Measurements from ENCODE around the gene THAP3.
"Not testable (repeated sequence)": the region's sequence is repeated elsewhere in the genome, so short reads cannot be mapped to it uniquely, and the experiment has no call there.

Gene THAP3

DNA sequence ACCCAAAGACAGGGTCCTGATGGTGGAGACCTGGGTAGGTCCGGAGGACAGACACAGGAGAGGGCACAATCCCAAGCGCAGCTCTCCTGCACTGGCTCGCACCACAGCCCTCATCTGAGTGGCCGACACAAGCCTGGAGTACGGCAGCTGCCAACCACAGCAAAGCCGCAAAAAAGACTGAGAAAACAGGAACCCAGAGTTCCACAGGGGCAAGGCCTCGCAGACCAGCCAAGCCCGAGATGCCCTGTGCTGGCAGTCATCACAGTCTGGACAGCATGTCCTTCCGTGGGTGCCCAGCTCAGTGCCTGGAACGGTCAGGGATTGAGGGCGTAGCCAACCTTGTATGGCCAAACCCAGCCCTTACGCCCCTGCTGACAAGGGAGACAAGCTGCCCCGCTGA is 33.4 kb upstream of the THAP3 start:
- DNase-seq = no peak

DNA sequence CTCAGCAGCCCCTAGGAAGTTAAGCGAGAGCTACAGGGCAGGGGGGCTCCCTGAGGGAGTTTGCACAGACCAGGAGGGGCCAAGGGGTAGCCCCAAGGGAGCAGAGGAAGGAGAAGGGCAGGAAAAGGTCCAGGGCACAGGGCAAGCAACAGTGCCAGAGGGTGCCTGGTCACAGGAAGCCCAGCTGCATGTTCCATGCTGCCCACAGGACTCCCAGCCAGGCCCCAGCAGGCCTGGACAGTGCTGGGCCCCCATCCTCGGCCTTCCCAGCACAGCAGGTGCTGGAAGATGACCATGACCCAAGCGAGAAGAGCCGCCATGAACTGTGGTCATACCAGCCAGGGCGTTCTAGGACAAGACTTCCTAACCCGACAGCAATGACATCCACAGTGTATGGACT is 33.0 kb upstream of the THAP3 start:
- no peak for DNase-seq

DNA sequence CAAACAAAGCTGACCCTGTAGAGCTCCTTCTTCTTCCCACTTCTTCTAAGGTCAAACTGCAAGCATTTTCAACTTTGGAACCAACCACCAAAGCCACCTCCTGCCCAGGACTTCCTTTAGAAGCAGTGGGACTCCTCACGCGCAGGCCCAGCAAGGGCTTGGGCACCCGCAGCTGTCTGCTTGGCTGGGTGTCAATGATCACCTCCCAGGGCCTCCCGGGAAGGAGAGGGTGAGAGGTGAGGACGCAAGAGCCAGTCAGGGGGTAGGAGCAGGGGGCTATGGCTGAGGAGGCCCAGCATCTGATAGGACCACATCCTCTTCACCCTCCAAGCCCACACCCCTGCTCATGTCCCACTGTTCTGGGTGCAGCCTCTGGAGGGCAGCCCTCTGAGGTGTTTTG is 32.2 kb upstream of the THAP3 start:
- DNase-seq = no peak

DNA sequence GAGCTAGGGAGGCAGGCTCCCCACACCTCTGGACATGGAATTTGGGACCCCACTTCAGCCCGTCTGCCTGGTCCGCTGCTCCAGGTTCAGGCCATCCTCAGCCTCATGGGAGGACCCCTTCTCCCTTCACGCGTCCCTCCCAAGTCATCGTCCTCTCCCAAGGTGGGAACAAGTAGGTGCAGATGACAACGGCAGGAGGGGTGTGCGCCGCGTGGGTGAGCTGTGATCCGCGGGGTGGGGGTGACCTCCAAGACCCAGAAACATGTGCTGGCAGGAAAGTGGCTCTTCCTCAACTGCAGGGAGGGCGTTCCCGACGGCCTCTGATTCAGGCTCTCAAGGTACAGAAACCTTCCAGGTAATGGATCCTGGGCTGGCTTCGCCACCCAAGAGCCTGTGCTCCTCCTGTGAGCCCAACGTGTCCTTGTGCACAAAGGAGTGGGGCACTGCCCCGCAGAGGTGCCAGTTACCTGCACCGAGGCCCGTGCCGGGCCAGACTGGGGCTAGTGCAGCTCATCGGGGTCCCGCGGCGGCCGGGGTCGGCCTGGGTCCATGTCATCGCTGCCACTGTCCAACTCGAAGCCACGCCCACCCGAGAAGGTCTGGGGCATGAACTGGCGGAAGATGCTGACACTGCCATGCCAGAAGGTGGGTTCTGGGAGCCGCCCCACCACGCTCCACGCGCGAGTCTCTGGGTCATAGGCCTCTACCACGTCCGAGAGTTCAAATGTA is 31.6 kb upstream of the THAP3 start:
- no peak for DNase-seq

DNA sequence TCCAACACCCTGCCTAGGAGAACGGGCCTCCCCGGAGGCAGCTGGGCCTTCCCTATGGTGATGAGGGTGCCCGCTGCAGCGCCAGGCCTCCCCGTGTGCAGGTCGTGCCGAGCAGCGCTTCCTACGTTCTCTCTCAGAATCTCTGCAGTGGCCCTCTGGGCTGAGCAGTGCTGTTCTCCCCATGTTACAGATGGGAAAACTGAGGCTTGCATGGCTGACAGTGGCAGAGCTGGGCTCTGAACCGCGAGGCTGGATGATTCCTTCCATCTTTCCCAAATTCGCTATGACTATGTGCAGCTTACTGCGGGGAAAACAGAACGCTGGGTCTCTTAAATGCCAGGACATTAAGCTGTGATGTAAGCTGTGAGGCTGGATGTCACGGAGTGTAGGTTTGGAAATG is 30.9 kb upstream of the THAP3 start:
- no peak for DNase-seq

DNA sequence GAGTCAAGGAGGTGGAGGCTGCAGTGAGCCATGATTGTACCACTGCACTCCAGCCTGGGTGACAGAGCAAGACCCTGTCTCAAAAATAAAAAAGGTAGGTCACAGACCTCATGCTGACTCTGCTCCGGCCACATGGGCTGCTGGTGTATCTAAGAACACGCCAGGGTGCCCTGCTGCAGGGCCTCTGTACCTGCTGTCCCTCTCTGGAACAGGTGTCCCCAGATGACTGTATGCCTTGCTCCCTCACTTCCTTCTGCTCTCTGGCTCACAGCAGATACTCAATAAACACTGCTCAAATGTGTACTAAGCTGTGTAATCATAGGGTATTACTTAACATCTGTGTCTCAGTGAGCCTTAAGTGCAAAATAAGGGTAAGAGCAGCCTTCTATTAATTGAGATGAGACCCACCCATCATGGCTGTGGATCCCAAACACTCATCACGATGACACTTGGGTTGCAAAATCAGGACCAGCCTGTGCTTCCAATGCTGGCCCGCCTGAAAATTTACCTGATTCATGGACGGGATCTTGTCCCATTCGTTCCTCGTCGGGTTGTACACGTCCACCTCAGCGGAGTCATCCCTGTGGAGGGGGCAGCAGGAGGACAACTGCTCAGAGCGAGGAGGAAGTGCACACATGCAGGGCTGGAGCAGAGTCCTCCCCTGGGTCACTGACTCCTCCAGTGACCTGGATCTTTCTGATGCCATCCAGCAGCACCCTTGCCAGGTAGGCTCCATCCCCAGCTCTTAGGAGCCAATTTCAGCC is 29.5 kb upstream of the THAP3 start:
- DNase-seq = no peak

DNA sequence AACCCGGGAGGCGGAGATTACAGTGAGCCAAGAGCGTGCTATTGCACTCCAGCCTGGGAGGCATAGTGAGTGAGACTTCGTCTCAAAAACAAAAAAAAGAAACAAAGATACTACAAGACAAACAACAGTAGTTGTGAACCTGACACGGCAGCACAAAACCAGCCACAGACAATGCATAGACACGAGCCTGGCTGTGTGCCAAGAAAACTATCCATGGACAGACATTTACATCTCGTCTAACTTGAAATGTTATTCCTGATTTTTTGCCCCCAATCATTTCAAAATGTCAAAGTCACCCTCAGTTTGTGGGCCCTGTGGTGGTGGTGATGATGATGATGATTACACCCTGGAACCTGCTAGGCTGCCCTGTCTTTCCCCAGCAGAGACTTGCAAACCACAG is 28.3 kb upstream of the THAP3 start:
- no peak for DNase-seq

DNA sequence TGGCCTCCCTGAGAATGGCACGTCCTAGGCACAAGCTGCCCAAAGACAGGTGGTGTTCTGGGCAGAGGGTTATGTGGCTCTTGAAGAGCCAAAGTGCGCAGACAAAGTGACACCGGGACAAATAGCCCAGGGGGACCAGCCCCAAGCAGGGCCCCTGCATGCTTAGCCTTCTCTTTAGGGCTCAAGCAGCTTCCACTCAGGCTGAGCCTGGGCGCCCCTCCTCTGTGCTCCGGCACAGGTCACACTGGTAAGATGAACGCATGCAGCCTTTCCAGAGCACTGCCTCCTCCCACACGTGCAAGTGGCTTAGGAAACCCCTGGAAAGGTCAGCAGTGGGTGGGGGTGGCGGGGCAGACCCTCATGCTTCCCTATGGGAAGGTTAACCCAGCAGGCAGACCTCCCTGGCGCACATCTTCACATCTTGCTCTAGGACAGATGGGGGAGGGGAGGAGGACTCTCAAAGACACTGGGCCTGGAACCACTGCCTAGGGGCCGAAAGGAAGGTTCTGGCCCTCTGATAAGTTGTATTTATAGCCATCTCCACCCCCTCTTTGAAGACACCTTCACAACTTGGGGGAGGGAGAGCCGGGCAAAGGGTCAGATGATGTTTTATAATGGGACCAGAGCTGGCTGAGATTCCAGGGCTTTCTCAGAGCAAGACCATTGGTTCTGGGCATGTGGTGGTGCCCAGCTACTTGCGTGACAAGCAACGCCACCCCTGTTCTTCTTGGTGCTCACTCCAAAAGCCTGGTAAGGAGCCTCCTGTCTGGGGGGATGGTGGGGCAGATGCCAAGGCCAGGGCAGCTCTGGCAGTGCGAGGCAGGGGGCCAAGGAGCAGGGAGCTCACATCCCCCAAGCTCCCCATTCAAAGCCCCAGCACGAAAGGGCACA is 27.5 kb upstream of the THAP3 start:
- DNase-seq = no peak

DNA sequence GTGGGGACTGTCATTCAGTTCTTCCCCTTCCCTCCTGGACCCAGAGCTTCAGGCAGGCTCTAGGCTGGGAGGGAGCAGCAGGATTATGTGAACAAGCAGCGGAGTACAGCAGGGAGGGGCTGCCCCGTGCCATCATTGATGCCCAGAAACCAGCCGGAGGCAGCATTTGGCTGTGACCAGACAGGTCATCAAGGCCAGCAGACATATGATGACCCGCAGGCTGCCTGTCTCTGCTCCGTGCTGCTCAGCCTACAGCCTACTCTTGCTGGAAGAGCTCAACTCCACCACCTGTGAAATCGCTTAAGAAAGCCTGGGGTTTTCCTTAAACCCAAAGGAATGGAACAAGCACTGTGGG is 26.9 kb upstream of the THAP3 start:
- no peak for DNase-seq

DNA sequence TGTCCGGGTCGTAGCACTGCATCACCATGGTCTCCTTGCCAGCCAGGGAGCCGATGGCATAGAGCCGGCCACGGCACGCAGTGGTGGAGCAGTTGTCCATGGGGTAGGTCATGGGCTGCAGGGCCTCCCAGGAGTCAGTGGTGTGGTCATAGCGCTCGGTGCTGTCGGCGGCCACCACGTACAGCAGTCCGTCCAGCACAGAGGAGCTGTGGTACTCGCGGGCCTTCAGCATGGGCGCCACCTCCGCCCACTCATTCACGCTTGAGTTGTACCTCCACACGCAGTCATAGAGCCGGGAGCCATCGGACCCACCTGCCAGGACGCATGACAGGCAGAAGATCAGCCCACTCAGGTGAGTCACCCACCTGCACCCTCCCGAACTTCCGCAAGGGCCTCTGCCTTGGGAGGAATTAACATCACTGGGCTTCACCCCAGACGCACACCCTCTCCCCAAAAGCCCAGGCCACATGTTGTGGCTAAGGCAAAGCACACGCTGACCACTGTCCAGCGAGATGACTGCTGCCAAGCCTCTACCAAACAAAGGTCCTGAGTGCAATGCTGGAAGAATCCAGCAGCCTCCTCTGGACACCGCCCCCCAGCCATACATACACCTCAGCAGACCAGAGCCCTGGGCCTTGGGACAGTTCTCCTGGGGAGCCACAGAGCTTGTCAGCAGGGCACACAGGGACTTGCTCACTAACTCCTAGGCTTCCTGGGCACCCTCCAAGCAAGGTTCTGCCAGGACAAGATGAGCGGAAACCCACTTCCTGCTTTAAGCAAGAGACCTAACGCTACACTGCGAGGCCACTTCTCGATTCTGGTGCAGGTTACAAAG is 25.3 kb upstream of the THAP3 start:
- no peak for DNase-seq

DNA sequence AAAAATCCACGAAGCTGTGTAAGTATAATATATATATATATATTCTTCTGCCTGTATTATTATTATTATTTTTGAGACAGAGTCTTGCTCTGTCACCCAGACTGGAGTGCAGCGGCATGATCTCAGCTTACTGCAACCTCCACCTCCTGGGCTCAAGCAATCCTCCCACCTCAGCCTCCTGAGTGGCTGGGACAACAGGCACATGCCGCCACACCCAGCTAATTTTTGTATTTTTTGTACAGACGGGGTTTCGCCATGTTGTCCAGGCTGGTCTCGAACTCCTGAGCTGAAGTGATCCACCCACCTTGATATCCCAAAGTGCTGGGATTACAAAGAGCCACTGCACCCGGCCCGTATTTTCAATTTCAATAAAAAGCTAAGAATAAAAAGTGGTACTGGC is 24.7 kb upstream of the THAP3 start:
- DNase-seq = not testable (repeated sequence)

DNA sequence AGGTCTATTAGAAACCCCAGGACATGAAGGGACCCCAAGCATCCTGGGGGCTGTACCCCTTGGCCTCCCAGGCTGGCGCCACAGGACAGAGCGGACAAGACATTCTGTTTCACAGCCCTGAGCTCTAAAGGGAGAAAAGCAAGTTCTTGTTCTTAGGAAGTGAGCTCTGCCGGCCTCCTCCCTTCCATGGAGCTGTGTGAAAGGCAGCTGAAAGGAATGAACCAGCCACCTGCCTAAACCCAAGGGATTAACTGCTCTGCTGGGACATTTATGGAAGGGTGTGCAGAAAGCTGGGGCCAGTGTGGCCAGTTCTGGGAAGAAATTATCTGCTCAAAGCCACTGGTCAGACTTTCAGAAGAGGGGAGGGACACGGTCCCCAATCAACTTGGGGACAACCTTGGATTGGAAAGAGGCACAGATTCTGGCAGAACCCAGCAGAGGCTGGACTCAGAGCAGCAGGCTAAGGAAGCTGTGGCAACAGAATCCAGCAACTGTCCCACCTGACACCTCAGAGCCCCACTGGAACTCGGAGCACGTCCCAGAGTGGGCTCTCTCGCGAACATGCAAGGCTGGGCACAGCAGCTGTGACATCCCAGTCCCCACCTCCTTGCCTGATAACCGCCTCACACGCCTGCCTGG is 24.1 kb upstream of the THAP3 start:
- DNase-seq = no peak

DNA sequence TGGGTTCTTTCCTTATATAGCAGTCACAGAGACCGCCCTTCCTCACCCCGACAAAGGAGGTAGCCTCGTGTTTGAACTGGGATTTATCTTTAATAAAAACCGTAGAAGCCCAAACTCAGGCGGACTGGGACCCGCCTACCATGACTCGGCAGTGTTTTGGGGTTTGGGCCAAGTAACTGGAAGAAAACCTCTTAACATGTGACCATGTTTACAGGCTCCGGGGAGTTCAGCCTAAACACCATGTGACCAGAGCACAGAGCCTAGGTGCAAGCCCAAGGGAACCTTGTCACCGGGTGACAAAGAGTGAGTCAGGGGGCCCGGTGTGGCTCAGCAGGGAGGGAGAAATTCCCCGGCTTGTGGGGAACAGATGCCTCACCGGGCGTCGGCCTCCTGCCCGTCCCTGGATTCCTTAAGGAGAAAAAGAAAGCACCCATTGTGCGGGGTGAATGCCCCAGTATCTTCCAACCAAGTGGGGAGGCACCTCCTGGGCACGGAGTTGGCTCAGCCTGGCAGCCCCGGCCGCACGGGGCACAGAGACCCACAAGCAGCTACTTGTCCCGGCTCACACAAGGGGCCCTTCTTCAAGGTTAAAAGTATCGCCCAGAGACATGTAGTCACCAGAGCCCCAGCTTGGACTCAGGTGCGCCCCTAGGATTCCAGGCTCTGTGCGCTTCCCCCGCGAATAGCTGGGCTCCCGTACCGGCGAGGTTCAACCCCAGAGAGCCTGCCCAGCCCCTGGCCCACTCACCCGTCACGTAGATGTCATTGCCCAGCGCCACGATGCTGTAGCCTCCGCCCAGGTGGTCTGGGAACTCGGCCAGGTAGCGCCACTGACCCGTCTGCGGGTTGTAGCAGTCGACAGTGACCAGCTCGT is 23.4 kb upstream of the THAP3 start:
- DNase-seq = no peak

DNA sequence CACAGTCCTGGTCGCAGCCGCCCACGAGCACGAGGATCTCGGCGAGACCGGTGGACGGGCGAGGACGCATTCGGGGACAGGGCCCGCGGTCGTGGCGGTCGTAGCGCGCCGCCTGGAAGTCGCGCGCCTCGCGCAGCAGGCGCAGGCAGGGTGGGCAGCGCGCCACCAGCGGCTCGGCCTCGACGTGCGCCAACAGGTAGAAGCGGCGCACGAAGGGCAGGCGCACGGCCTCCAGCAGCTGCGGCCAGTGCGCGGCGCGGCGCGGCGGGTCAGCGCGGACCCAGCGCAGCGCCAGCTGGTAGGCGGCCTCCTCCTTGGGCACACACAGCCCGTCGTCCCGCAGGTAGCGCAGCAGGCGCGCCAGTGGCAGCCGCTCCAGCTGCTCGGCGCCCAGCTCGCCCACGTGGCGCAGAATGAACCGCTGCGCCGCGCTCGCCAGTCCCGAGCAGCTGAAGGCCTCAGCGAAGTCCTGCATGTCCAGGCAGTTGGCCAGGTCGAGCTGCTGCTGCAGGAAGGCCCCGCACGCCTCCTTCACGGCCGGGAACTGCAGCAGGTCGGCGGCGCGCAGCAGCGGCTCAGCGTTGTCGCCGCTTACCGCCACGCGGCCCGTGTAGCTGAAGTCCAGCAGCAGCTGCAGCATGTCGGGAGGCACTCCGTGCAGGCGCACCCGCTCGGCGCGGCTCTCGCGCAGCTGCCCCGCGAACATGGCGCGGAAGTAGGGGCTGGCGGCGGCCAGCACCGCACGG is 22.6 kb upstream of the THAP3 start:
- no peak for DNase-seq

DNA sequence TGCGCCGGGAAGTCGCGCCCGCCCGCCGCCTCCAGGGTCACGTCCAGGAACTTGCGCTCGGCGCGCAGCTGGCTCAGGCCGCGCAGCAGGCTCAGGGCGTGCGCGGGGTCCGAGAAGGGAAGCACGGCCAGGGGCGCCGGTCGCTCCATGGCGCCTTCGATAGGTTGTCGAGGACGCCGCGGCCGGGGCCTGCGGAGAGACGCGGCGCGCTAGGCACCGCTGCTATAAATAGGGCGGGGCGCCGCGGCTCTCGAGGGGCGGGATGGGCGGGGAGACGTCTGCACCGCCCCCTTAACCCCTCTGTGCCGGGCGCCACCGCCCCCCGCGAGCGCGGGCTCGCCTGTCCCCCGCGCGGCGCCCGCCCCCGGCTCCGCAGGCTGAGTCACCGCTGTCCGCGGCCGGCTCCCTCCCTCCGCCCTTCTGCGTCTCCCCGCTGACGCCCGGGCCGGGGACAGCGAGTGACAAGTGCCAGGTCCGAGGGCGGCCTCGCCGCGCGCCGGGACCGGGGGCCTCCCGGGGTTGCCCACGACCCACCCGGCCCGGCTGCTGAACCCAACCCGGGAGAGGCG is 21.9 kb upstream of the THAP3 start, which contains the start of gene KLHL21:
Gene KLHL21 (minus strand): TSS at position 201 of the 569 bp plus-strand sequence. CDS start 52 bp downstream, at position 149.
- DNase-seq = no peak

DNA sequence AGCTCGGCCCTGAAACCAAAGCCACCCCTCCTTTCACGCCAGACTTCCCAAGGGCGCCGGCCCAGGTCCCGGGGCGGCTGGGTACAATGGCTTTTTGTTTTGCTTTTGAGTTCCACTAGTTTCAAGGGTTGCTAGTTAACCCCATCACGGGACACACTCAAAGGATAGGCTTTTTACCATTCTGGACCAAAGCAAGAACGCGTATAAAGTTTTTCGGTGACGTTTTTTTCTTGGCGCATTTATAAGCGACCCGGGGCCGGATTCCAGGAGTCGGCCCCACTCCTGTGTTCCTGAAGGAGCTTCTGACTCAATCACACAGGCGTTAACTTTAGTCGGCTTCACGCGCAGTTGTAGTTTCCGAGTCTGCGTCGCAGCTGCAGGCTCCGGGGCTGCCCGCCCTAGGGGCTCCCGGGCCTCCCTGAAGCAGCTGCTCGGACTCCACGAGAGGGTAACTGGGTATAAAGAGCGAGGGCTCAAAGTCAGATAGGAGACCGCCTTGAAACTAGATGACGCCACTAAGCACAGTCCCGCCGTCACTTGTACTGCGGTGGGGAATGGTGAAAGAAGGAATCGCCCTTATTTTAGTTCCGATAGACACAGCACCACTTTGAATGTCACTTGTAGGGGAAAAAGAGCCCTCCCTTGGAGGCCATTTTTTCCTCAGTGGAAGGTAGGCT is 21.3 kb upstream of the THAP3 start:
- DNase-seq = no peak

DNA sequence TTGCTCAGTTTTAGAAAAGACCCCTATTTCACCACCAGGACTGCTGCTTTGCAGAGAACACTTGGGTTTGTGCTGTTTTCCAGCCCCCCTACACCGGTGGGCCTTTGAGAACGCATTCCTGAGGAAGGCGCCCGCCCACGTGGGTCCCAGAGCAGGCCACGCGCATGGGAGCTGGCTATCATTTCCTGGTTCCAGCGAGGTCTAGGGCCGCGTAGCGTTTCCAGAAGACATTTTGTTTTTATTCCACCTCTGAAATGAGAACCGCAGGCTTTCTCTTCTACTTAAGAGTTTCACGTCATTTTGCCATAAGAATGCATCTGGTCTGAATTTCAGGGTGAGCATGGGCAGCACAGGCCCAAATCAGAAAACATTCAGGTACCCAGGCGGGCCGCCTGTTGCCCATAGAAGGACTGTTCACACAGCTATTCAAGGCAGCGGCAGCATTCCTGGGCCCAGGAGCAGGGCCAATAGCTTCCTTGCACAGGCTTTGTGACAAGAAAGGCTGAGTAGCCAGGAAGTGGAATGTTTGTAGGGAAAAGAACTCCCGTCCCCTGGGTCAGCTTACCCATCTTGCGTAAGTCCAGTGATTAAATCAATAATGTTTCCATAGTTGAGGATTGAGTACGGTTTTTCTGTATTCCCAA is 20.6 kb upstream of the THAP3 start:
- DNase-seq = no peak

DNA sequence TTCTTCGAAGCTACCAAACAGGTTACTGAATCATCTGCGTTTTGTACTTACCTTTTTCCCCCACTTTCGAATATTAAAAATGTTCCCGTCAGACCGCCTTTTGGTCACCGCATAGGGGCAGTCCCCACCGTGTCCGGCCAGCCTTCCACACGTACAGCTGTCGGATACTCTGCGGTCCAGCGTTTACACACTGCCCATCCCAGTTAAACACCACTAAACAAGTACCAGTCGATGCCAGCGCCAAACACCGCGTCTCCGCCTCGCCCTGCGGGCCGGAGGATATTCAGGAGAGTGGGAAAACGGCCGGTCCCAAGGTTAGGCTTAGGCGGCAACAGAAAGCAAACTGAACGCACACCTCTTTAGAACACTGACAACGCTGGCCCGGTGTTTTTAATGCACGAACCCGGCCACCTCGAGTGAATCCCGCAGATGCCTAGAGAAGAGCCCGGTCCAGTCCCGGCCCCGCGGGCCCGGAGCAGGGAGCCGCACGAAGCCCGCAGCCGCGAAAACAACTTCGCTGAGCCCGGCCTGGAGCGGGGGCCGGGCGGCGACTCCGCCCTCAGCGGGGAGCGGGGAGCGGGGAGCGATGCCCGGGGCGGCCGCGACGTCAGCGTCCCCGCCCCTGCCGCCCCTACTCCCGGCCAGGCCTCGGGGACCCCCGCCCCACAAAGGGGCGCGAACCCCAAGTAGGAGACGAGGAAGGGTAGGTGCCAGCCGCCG is 11.9 kb upstream of the THAP3 start:
- DNase-seq = peak; percentile 22

Data from DMS 273 treated with DMSO at 0.1 percent for 48 hours (cell line).